Erythroblast (primary cell): ENCODE results near the gene A1CF.

Source experiments
- GATA1 ChIP-seq: IDR thresholded peaks from 2 replicates; pipeline ENCODE4 v1.6.1; 2011; ENCODE audit warnings: low read depth, mild to moderate bottlenecking, control low read depth, low read length, moderate library complexity
- POLR2A ChIP-seq: IDR thresholded peaks from 2 replicates; pipeline ENCODE4 v1.6.1; 2011; ENCODE audit warnings: mild to moderate bottlenecking, low read length

DNA sequence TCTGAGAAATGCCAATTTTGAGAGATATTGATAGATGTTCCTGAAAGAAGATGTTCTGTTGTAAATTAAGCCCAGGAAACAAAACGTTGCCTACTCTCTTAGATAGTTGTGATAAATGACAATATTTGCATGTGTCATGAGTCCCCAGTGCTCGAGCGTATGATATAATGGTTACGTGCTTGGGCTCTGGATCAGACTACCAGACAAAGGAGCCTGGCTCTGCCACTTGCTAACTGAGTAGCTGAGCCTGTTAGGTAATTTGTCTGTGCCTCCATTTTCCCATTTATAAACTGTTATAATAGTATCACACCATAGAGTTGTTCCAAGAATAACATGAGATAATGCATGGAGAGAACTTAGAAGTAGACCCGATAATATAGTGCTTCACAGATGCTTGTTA lies 1.8 kb downstream of the A1CF start:
- TF ChIP-seq POLR2A (no peak), GATA1 (no peak)
